Cardiac septum (tissue), 1 donor: Measurements from ENCODE around the gene CACNA2D1. TPM values are rescaled to one million over a fixed set of nuclear protein-coding genes. Genes with fewer than 3 reads are reported as not detected.
"Not testable (repeated sequence)": the region's sequence is repeated elsewhere in the genome, so short reads cannot be mapped to it uniquely, and the experiment has no call there.

ENCODE experiments used
- DNase-seq: peaks from one replicate; pipeline ENCODE4 v3.0.0-alpha.2; 2020; ENCODE audit warnings: low spot score
- intact Hi-C: fragments of 100-400 bp; cut with DNase I; formaldehyde crosslinking; loops from one replicate; pipeline ENCODE4 v1.14.0; 2022
- total RNA-seq: library from RNA; stranded (reverse); fragmentation: NEBNext Ultra II Directional; extraction: Animal tissue kit (Norgen Biotek cat#: 25700); gene quantifications from one replicate; pipeline ENCODE4 v1.2.1, GENCODE V29; 2021
- donor health status: DM: no; HTN: no; CAD: no.

CACNA2D1 gene
- total RNA-seq, 1 donor from 2014 or later = 87.3 TPM

- intact Hi-C loops = loop anchor here (10.0 kb wide), 3 partner anchors 445 to 685 kb away; no protein-coding TSS in a partner anchor
- no peak for DNase-seq
Observed at GRCh38 chr7:82039621-82040020, 404.0 kb downstream of the CACNA2D1 start.

GRCh38 chr7:82036146-82036886, 407.3 kb downstream of the CACNA2D1 start:
- intact Hi-C loops = no loop called here
- DNase-seq = no peak

GRCh38 chr7:82035456-82035855, 408.1 kb downstream of the CACNA2D1 start:
- no peak for DNase-seq
- intact Hi-C loops = no loop called here

GRCh38 chr7:82032901-82033300, 410.7 kb downstream of the CACNA2D1 start:
- intact Hi-C loops = no loop called here
- DNase-seq = no peak

GRCh38 chr7:82029236-82029913, 414.2 kb downstream of the CACNA2D1 start:
- no peak for DNase-seq
- intact Hi-C loops = no loop called here

GRCh38 chr7:82028097-82028496, 415.5 kb downstream of the CACNA2D1 start:
- intact Hi-C loops = no loop called here
- DNase-seq = no peak

GRCh38 chr7:82021713-82022112, 421.9 kb downstream of the CACNA2D1 start:
- intact Hi-C loops = no loop called here
- no peak for DNase-seq

- intact Hi-C loops = no loop called here
- no peak for DNase-seq
Observed at GRCh38 chr7:82021036-82021435, 422.5 kb downstream of the CACNA2D1 start.

- intact Hi-C loops = loop anchor here (5.0 kb wide), 1 partner anchor 518 kb away; no protein-coding TSS in a partner anchor
- no peak for DNase-seq
Observed at GRCh38 chr7:82019551-82020475, 423.8 kb downstream of the CACNA2D1 start.

- intact Hi-C loops = loop anchor here (5.0 kb wide), 1 partner anchor 516 kb away; no protein-coding TSS in a partner anchor
Observed at GRCh38 chr7:82018226-82018625, 425.4 kb downstream of the CACNA2D1 start.

GRCh38 chr7:82017334-82017943, 426.1 kb downstream of the CACNA2D1 start:
- no peak for DNase-seq
- intact Hi-C loops = loop anchor here (5.0 kb wide), 1 partner anchor 515 kb away; no protein-coding TSS in a partner anchor

More at GRCh38 chr7:82018226-82018625, 425.4 kb downstream of the CACNA2D1 start:
- no peak for DNase-seq

GRCh38 chr7:82015751-82016150, 427.8 kb downstream of the CACNA2D1 start:
- DNase-seq = no peak
- intact Hi-C loops = loop anchor here (5.0 kb wide), 1 partner anchor 513 kb away; no protein-coding TSS in a partner anchor

- intact Hi-C loops, DNase-seq: not testable (repeated sequence)
Observed at GRCh38 chr7:82014574-82014973, 429.0 kb downstream of the CACNA2D1 start.

GRCh38 chr7:82012453-82012852, 431.1 kb downstream of the CACNA2D1 start:
- DNase-seq = no peak
- intact Hi-C loops = no loop called here

- DNase-seq = no peak
- intact Hi-C loops = no loop called here
Observed at GRCh38 chr7:82010416-82010815, 433.2 kb downstream of the CACNA2D1 start.

GRCh38 chr7:82007315-82007714, 436.3 kb downstream of the CACNA2D1 start:
- DNase-seq = no peak
- intact Hi-C loops = no loop called here

- intact Hi-C loops = no loop called here
- DNase-seq = no peak
Observed at GRCh38 chr7:82005056-82005455, 438.5 kb downstream of the CACNA2D1 start.

- intact Hi-C loops = no loop called here
- DNase-seq = no peak
Observed at GRCh38 chr7:81993186-81993585, 450.4 kb downstream of the CACNA2D1 start.

GRCh38 chr7:81990395-81990794, 453.2 kb downstream of the CACNA2D1 start:
- intact Hi-C loops = no loop called here
- DNase-seq = no peak
